Lower leg skin (tissue), 4 donors: ENCODE data around the gene COX6A2. TPM values are rescaled to one million over a fixed set of nuclear protein-coding genes. Genes with fewer than 3 reads are reported as not detected.
A peak's percentile ranks its signal among the peaks of the same experiment; 100 is the strongest.

Source experiments
- DNase-seq, 2 donors: peaks; one replicate each; pipeline ENCODE4 v3.0.0-alpha.2; 2019; ENCODE audit warnings: low spot score in 2 of 2
- H3K4me3 ChIP-seq: fragments of 200-600 bp; sonication (generic); 2 replicates; pipeline ENCODE4 v1.5.1; 2017; ENCODE audit warnings: mild to moderate bottlenecking, low read depth; ENCODE audit not compliant: poor library complexity, severe bottlenecking
- CTCF ChIP-seq, 3 donors: fragments of 450-650 bp; IDR thresholded peaks; one replicate each; pipeline ENCODE4 v1.5.1; 2016; ENCODE audit warnings: antibody characterized with exemption in 3 of 3, mild to moderate bottlenecking in 3 of 3, moderate library complexity in 2 of 3
- POLR2A ChIP-seq, 2 donors: fragments of 450-650 bp; IDR thresholded peaks; one replicate each; pipeline ENCODE4 v1.6.1; 2016 to 2017; ENCODE audit warnings: antibody characterized with exemption in 2 of 2, mild to moderate bottlenecking in 1 of 2, moderate library complexity in 1 of 2
- WGBS, 2 donors: methylation state at CpG; one replicate each; pipeline ENCODE4 v1.1.5; 2018; 5-methylcytosine and 5-hydroxymethylcytosine counted together
- intact Hi-C: fragments of 100-400 bp; cut with DNase I; formaldehyde crosslinking; loops from one replicate; pipeline ENCODE4 v1.15.0; 2023; ENCODE audit warnings: low total_unique reads
- total RNA-seq, 4 donors: library from RNA; depleted of rRNA; stranded (reverse); fragments of >200 nt; gene quantifications; one replicate each; pipeline ENCODE4 v1.1.0, GENCODE V29; 2016

Gene COX6A2
- total RNA-seq, 4 donors from 2014 or later = not detected

GRCh38 chr16:31474773-31475738 lies 46.9 kb upstream of the COX6A2 start:
- WGBS, 2 donors = 89 to 91% methylated on average over 12 of the region's 12 CpGs

GRCh38 chr16:31474173-31474714 lies 46.1 kb upstream of the COX6A2 start:
- H3K4me3 ChIP-seq = no peak overlapping the region
- TF ChIP-seq POLR2A (IDR thresholded peaks at IDR 0.05) = no peak
- TF ChIP-seq CTCF (IDR thresholded peaks at IDR 0.05) = no peak
- DNase-seq = no peak
- intact Hi-C loops = no loop called here
- WGBS, 2 donors = 75 to 78% methylated on average over 12 of the region's 12 CpGs

More at GRCh38 chr16:31474773-31475738, 46.9 kb upstream of the COX6A2 start:
- no peak for TF ChIP-seq POLR2A (IDR thresholded peaks at IDR 0.05)
- no peak for DNase-seq
- no peak overlapping the region for H3K4me3 ChIP-seq
- intact Hi-C loops = no loop called here

- DNase-seq = no peak
- no peak overlapping the region for H3K4me3 ChIP-seq
- WGBS, 2 donors = 87 to 88% methylated on average over 16 of the region's 17 CpGs
- intact Hi-C loops = no loop called here
- TF ChIP-seq POLR2A (IDR thresholded peaks at IDR 0.05) (no peak), CTCF (IDR thresholded peaks at IDR 0.05) (no peak)
Measured at GRCh38 chr16:31473264-31473984, 45.3 kb upstream of the COX6A2 start.

DNA sequence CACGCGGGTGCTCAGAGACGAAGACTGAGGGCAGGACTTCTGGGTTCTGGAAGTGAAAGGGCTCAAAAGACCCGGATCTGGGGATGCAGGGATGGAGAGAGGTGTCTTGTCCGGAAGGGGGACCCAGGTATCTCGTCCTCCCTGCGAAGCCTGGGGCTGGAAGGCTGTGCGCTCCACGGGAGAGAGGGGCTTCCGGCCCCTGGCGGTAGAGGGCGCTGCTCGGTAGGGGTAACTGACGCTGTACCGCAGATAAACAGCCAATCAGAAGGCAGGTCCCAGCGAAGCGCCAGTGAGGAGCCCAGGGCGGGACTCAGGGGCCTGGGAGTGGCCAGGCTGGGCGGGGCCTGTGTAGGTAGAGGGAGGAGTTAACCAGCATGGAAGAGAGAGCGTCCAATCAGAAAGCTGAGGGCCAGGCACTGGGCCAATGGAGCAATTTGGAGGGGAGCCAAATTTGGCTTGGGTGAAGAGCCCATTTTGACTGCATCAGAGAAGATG lies 44.6 kb upstream of the COX6A2 start:
- H3K4me3 ChIP-seq = peak overlapping the region; percentile 64
- intact Hi-C loops = no loop called here
- DNase-seq = peak; percentile 87 to 98
- peak in 1 of 3 donors; percentile 70 for TF ChIP-seq CTCF (IDR thresholded peaks at IDR 0.05)
- TF ChIP-seq POLR2A (IDR thresholded peaks at IDR 0.05) = no peak
- whole genome bisulfite sequencing, 2 donors = 17 to 18% methylated on average over 20 of the region's 20 CpGs

- intact Hi-C loops = no loop called here
- TF ChIP-seq POLR2A (IDR thresholded peaks at IDR 0.05) (no peak), CTCF (IDR thresholded peaks at IDR 0.05) (no peak)
- peak in 1 of 2 donors; percentile 94 for DNase-seq
Measured at GRCh38 chr16:31471875-31472708, 43.9 kb upstream of the COX6A2 start, which contains the start of gene TGFB1I1. Gene TGFB1I1, plus strand, starts transcription at chr16:31472152. Its CDS starts 37 bp downstream, at chr16:31472189.

More at GRCh38 chr16:31471875-31472708, 43.9 kb upstream of the COX6A2 start, which contains the start of gene TGFB1I1:
- 1 to 3% methylated on average over 39 to 42 of the region's 63 CpGs for WGBS, 2 donors
- peak within 1 kb of the TSS; percentile 64 for H3K4me3 ChIP-seq
